ENCODE data around the gene RIMBP2.

Gene RIMBP2

DNA sequence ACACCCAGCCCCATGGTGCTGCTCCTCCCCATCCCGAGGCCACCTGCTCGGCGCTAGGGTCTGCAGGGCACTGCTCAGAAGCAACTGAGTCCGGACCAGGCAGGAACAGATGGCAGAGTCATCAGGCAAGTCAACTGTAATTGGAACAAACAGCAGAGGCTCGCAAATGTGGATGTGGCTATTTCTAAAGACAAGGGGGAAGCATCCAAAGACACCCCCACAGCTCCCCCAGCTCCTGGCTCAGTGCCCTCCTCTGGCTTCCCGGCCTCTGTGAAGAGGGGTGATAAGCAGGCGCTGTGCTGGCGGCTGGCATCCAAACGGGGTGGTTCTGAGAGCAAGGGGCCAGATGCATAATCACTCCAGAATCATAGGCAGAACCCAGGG, 252.8 kb downstream of the RIMBP2 start:
- Mint-ChIP-seq H3K4me3 (no peak overlapping the region), H3K4me1 (no peaks in the 10 kb centered on the region), H3K36me3 (ENCODE audit: low read depth) (no peaks in the 10 kb centered on the region), H3K27ac (no peak overlapping the region), H3K27me3 (no peaks in the 10 kb centered on the region), H3K9me3 (peaks cover 12% of the 10 kb centered on the region)
- no peak for ATAC-seq
- DNase-seq: no peak

DNA sequence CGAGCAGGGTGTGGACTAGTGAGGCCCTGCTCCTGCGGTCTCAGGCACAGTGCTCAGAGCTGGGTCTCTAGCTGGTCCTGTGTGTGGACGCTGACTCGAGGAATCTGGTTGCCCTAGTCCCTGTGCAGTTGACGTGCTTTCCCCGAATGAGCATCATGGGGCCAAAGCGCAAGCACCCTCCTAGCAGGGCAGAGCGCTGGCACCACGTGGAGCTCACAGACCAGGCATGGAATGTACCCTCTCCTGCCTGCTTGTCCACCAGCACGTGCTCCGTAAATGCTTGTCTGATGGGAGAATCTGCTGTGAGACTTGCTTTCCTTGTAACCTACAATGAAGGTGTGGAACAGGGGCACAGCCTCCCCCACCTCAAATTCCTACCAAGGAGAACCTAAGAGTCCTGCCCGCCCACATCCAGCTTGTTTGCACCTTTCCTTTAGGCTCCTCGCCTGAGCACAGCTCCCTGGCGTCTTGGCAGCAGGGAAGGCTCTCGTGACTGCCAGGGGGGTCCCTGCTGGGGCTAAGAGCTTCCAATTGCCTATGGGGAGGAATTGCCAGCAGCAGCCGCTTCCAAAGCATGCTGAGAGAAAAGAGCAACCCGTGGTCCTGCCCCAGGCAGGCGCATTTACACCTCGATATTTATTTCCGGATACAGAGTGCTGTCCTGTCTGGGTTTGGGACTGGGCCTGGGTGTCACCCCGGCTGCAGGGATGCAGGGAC, 253.4 kb downstream of the RIMBP2 start:
- DNase-seq (no peak), ATAC-seq (no peak)
- no peaks in the 10 kb centered on the region for H3K36me3 Mint-ChIP-seq (ENCODE audit: low read depth)
- no peak overlapping the region for H3K27ac Mint-ChIP-seq
- no peaks in the 10 kb centered on the region for H3K4me1 Mint-ChIP-seq
- peaks cover 11% of the 10 kb centered on the region for H3K9me3 Mint-ChIP-seq
- H3K27me3 Mint-ChIP-seq: no peaks in the 10 kb centered on the region
- no peak overlapping the region for H3K4me3 Mint-ChIP-seq

DNA sequence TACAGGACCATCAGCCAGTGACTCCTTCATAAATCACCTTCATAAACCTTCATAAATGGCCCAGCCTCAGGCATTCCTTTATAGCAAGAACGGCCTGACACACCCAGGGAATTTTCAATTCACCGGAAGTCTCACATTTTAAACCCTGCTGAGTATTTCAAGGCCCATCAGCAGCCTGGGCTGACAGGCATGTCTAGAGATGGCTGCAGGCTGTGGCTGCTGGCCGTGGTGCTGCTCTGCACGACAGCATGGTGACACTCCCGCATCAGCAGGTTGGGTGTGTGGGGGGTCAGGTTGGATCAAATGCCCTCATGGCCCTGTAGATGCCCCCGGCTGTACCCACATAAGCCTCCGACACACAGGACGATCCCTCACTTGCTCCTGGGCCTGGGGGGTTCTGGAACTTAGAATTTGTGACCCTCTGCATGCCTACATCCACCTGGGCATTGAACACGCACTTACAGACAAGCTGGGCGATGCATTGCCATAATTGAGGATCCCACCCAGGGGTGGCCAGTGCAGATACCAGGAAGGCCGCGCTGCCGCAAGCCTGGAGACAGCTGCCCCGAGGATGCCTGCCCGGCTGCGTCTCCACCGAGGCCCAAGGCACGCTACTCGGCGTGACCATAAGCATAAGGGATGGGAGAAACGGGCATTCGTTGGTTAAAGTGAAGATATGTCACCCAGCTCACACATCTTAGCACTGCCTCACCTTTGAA, 254.1 kb downstream of the RIMBP2 start:
- Mint-ChIP-seq H3K9me3 (peaks cover 4% of the 10 kb centered on the region), H3K27ac (no peak overlapping the region), H3K4me3 (no peak overlapping the region), H3K4me1 (no peaks in the 10 kb centered on the region), H3K27me3 (no peaks in the 10 kb centered on the region), H3K36me3 (ENCODE audit: low read depth) (no peaks in the 10 kb centered on the region)
- ATAC-seq (no peak), DNase-seq (no peak)

DNA sequence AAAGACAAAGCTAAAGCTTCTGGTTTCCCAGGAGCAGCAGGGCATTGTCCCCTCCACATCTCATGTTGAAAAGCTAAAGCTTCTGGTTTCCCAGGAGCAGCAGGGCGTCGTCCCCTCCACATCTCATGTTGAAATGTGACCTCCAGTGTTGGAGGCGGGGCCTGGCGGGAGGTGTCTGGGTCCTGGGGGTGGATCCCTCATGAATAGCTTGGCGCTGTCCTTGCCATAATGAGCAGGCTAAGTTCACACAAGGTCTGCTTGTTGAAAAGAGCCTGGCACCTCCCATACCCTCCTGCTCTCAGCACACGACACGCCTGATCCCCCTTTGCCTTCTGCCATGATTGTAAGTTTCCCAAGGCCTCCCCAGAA, 254.7 kb downstream of the RIMBP2 start:
- DNase-seq (no peak), ATAC-seq (no peak)
- Mint-ChIP-seq H3K4me1 (no peaks in the 10 kb centered on the region), H3K27me3 (no peaks in the 10 kb centered on the region), H3K36me3 (ENCODE audit: low read depth) (no peaks in the 10 kb centered on the region), H3K27ac (no peak overlapping the region), H3K4me3 (no peak overlapping the region), H3K9me3 (no peaks in the 10 kb centered on the region)

DNA sequence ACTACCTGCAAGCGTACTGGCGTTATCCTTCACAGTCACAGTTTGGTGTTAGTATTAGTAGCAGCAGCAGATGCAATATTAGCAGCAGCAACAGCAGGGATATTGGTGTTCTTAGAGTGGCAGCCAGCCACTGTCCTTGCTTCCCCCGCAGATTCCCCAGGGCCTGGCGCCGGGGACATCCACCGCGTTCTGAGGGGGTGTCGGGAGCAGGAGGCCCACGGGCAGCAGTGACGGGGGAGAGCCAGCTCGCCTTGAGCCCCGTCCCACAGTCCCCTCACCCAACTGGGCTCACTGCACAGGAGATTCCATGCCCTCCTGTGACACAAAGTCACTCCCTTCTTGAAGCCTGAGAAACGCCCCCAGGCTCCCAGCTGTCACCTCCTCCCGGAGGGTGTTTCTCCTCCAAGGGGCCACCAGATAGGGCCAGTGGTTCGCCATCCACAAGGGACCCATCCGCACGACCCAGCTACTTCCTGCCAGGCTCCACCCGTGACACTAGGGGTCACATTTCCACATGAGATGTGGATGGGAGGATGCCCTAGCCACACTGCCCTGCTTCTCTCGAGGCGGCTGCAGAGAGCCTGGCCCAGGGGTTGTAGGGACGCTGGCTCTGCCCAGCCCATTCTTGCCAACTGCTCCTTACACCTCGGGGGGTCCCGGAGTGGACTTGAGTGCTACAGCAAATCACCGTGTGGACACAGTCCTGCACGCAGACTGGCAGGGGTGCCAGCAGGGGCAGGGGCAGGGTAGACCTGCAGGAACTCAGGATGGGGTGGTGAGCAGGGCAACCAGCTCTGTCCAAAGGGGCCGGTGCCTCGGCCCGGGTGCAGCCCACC, 255.3 kb downstream of the RIMBP2 start:
- H3K4me3 Mint-ChIP-seq: no peak overlapping the region
- no peak for ATAC-seq
- DNase-seq: no peak
- no peaks in the 10 kb centered on the region for H3K27me3 Mint-ChIP-seq
- no peaks in the 10 kb centered on the region for H3K4me1 Mint-ChIP-seq
- no peak overlapping the region for H3K27ac Mint-ChIP-seq
- H3K36me3 Mint-ChIP-seq (ENCODE audit: low read depth): no peaks in the 10 kb centered on the region
- H3K9me3 Mint-ChIP-seq: no peaks in the 10 kb centered on the region

DNA sequence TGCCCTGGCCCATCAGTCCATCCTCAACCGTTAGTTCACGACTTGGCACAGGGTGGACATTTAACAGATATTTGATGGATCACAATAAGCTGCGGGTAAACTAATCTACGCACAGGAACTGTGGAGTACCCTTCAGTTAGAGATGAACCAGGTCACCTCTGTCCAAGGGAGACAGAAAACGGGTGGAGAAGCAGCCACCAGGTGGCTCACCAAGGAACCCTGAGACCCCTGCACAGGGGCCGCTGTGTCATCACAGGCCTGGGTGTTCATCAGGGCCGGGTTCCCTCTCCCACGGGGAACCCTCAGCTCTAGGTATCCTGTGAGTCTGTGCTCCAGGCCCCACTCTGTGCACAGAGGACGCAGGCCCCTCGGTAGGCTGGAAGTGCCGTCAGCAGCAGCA, 256.2 kb downstream of the RIMBP2 start:
- ATAC-seq: no peak
- no peaks in the 10 kb centered on the region for H3K36me3 Mint-ChIP-seq (ENCODE audit: low read depth)

DNA sequence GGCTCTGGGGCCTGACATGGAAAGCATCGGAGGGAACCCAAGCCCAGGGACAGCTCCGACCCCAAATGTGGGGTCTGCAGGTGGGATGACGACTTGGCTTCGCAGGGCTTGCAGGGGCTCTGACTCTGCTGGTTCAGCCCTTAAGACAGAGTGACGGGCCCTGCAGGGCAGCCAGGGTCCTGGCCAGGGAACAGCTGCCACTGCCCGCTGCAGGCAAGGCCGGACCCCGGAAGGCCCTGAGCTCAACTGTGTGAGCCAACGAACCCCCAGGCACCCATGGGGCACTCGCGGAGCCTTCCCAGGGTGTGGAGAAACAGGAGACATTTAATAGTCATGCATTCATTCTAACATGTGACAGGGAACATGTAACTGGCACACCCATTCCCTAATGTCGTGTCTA, 257.8 kb downstream of the RIMBP2 start:
- no peaks in the 10 kb centered on the region for H3K27me3 Mint-ChIP-seq
- ATAC-seq: no peak

More for the DNA sequence above, 256.2 kb downstream of the RIMBP2 start:
- no peak overlapping the region for H3K27ac Mint-ChIP-seq
- no peaks in the 10 kb centered on the region for H3K4me1 Mint-ChIP-seq
- H3K4me3 Mint-ChIP-seq: no peak overlapping the region
- no peaks in the 10 kb centered on the region for H3K9me3 Mint-ChIP-seq
- H3K27me3 Mint-ChIP-seq: no peaks in the 10 kb centered on the region
- no peak for DNase-seq

DNA sequence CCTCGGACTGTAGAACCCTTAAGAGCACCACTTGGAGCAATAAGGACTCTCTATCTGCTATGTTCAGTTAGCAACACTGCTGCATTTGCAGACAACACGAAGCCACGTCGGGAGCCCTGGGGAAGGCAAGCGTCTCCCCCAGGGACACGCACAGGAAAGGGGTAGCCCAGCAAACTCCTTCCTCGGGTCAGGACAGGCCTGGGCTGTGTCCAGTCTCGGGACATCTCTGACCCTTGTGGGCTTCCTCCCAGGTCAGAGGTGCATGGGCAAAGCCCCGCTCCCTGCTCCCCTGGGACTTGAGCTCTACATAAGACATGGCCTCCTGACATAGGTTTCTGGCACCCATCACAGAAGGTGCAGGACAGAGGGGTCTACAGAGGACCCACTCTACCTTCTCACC, 258.9 kb downstream of the RIMBP2 start:
- ATAC-seq (no peak), DNase-seq (no peak)
- Mint-ChIP-seq H3K27ac (no peak overlapping the region), H3K9me3 (no peaks in the 10 kb centered on the region), H3K4me1 (no peaks in the 10 kb centered on the region), H3K36me3 (ENCODE audit: low read depth) (no peaks in the 10 kb centered on the region), H3K27me3 (no peaks in the 10 kb centered on the region), H3K4me3 (no peak overlapping the region)

More for the DNA sequence above, 257.8 kb downstream of the RIMBP2 start:
- no peak overlapping the region for H3K4me3 Mint-ChIP-seq
- DNase-seq: no peak
- no peaks in the 10 kb centered on the region for H3K9me3 Mint-ChIP-seq
- H3K4me1 Mint-ChIP-seq: no peaks in the 10 kb centered on the region
- H3K36me3 Mint-ChIP-seq (ENCODE audit: low read depth): no peaks in the 10 kb centered on the region
- H3K27ac Mint-ChIP-seq: no peak overlapping the region

DNA sequence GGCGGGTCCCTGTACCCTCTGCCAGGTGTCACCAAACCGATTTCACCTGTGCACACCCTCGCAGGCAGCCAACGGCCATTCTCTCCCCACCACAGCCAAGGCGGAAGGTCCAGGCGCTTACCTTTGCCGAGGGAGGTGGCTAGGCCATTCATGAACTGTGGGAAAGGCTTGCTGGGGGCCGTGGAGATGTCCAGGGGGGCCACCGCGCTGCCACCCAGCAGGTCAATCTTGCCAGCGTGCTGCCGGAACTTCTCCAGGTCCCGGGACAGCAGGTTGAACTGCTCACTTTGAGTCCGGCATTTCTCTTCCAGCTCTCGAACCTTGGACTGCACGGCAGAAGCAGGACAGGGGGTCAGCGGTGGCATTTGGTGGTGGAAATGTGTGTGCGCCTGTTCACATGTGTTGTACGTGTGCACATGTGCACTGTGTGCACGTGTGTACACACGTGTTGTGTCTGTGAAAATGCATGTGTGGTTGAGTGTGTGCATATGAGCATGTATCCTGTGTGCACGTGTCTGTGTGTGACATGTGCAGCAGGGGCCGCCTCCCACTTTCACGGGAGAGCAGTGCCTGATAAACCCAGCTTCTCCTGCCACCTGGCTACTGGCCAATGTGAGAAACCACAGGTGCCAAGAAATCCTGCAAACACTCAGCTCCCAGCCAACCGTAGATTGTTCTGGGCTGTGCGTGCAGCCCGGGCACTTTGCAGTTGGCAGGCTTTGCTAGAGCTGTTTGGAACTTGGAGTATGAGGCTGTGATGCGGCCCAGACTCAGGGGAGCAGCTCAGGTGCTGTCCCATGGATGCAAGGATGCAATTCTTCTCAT, 259.5 kb downstream of the RIMBP2 start:
- Mint-ChIP-seq H3K4me1 (no peaks in the 10 kb centered on the region), H3K36me3 (ENCODE audit: low read depth) (no peaks in the 10 kb centered on the region), H3K4me3 (no peak overlapping the region), H3K27ac (no peak overlapping the region), H3K9me3 (no peaks in the 10 kb centered on the region), H3K27me3 (no peaks in the 10 kb centered on the region)
- no peak for ATAC-seq
- no peak for DNase-seq

DNA sequence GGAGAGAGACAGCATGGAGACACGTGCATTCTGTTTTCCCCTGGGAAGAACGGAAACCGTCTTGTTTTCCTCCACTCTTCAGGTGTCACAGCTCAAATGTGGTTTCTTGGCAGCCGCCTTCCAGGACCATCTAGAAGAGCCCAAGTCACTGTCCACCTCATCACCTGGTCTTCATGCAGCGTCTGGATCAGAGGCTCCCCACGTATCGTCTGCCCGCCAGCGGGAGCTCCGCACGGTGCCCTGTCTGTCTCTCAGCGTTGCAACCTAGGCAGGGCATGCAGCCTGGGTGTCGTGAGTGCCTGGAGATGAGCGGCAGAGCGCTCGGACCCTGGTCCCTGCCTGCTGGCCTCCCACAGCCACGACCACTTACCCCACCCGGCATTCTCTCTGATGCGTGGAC, 260.9 kb downstream of the RIMBP2 start:
- Mint-ChIP-seq H3K27ac (no peak overlapping the region), H3K9me3 (no peaks in the 10 kb centered on the region), H3K4me1 (no peaks in the 10 kb centered on the region), H3K27me3 (no peaks in the 10 kb centered on the region), H3K4me3 (no peak overlapping the region), H3K36me3 (ENCODE audit: low read depth) (no peaks in the 10 kb centered on the region)
- no peak for ATAC-seq
- no peak for DNase-seq

DNA sequence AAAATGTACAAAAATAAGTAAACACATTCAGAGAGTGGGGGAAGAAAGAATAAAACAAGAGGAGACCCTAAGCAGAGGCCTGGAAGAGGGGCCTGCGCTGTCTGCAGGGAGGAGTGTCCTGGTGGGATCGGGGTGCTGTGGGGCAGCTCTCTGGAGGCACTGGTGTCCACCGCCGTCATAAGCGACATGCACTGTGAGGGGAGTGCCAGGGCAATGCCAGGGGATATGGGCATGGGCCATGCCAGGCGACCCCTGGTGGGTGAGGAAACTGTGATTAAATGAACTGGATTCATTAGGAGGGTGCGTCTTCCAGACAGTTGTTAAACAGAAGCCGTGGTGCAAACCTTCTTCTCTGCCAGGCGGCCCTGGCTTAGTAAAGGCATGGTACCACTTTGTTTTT, 261.8 kb downstream of the RIMBP2 start:
- Mint-ChIP-seq H3K4me3 (no peak overlapping the region), H3K27me3 (no peaks in the 10 kb centered on the region), H3K9me3 (no peaks in the 10 kb centered on the region), H3K27ac (no peak overlapping the region), H3K36me3 (ENCODE audit: low read depth) (no peaks in the 10 kb centered on the region), H3K4me1 (no peaks in the 10 kb centered on the region)
- no peak for ATAC-seq
- no peak for DNase-seq

DNA sequence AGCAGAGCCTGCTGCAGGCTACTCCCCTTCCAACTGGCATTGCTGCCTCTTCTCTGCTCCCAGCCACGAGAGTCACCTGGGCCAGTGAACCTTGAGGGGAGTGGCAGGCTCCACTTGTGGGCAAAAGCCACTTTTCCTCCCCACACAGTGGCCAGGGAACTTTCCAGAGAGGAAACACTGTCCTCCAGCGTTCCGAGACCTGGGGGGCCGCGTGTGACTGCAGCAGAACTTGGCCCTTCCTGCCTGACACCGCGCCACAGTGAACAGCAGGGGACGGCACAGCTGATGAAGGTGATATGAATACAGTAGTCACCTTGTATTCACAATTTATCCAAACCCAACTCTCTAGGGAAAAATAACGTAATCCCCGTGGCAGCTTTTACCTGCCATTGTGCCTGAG, 263.6 kb downstream of the RIMBP2 start:
- no peak for ATAC-seq
- no peak for DNase-seq
- Mint-ChIP-seq H3K4me3 (no peak overlapping the region), H3K9me3 (no peaks in the 10 kb centered on the region), H3K27me3 (no peaks in the 10 kb centered on the region), H3K27ac (no peak overlapping the region), H3K36me3 (ENCODE audit: low read depth) (no peaks in the 10 kb centered on the region), H3K4me1 (no peaks in the 10 kb centered on the region)

DNA sequence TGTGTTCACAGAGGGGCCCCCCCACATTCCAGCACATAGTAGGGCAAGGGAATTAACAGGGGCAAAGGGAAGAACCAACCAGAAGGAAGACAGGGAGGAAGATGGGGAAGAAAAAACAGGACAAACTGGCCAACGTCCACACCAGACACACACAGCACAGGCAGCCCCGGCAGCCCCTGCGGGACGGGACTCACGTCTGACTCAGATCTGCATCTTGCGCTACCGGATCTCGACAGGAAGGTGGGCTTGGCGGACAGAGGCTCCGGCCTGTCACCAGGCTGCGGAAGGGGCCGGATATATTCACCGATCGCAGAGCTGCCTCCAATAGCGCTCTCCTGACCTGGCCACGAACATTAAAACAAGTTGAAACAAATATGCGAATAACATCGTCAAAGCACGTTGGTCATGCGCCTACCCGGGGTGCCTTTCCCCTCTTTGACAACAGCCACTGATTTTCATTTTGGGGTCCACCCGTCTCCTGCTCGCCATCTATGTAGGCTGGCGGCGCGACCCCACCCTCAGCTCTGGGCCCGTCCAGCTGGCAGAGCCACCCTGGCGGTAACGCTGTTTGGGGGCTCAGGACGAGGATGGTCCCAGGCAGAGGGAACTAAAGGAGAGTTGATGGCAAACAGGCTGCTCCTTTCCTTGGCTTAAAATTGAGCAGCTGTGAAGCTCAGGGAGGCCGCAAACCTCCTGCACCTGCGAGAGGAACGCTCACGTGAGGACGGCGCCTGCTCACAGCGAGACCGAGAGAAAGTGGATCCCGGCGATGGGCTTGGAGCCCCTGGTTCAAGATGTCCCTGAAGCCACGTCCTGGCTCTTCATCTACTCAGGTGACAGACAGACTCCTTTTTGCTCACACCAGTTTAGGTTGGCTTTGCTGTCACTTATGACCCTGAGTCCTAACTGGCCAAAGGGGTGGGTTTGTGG, 264.8 kb downstream of the RIMBP2 start:
- Mint-ChIP-seq H3K27me3 (no peaks in the 10 kb centered on the region), H3K4me1 (no peaks in the 10 kb centered on the region), H3K9me3 (no peaks in the 10 kb centered on the region), H3K36me3 (ENCODE audit: low read depth) (no peaks in the 10 kb centered on the region), H3K4me3 (no peak overlapping the region), H3K27ac (no peak overlapping the region)
- ATAC-seq: no peak
- DNase-seq: no peak

Data from activated naive CD8-positive, alpha-beta T cell treated with anti-CD3 and anti-CD28 coated beads, Interleukin-2, amount 50 U/mL, for 24 hours (primary cell).